ENCODE results near the gene SEC14L6.

SEC14L6 gene

GRCh38 chr22:30531651-30532608, 14.6 kb downstream of the SEC14L6 start:
- ATAC-seq, result no peak

- ATAC-seq, result no peak
Measured at GRCh38 chr22:30526656-30527055, 19.9 kb downstream of the SEC14L6 start.

- no peak for ATAC-seq
Measured at GRCh38 chr22:30523646-30524489, 22.7 kb downstream of the SEC14L6 start.

- ATAC-seq, result no peak
Measured at GRCh38 chr22:30521368-30522156, 25.0 kb downstream of the SEC14L6 start.

- ATAC-seq, result no peak
Measured at GRCh38 chr22:30519842-30520425, 26.6 kb downstream of the SEC14L6 start.

- ATAC-seq, result no peak
Measured at GRCh38 chr22:30516731-30517130, 29.8 kb downstream of the SEC14L6 start.

GRCh38 chr22:30516273-30516672, 30.3 kb downstream of the SEC14L6 start:
- ATAC-seq, result no peak

- ATAC-seq, result no peak
Measured at GRCh38 chr22:30514252-30514651, 32.3 kb downstream of the SEC14L6 start.

GRCh38 chr22:30513462-30513861, 33.1 kb downstream of the SEC14L6 start:
- no peak for ATAC-seq

GRCh38 chr22:30511911-30512310, 34.6 kb downstream of the SEC14L6 start:
- ATAC-seq, result no peak

- ATAC-seq, result no peak
Measured at GRCh38 chr22:30511109-30511508, 35.4 kb downstream of the SEC14L6 start.

- no peak for ATAC-seq
Measured at GRCh38 chr22:30508216-30508615, 38.3 kb downstream of the SEC14L6 start.

- no peak for ATAC-seq
Measured at GRCh38 chr22:30507670-30508069, 38.9 kb downstream of the SEC14L6 start.

GRCh38 chr22:30506507-30506968, 40.0 kb downstream of the SEC14L6 start:
- no peak for ATAC-seq

GRCh38 chr22:30503551-30503950, 43.0 kb downstream of the SEC14L6 start:
- no peak for ATAC-seq

- no peak for ATAC-seq
Measured at GRCh38 chr22:30502911-30503310, 43.6 kb downstream of the SEC14L6 start.

GRCh38 chr22:30502153-30502552, 44.4 kb downstream of the SEC14L6 start:
- no peak for ATAC-seq

GRCh38 chr22:30500628-30501027, 45.9 kb downstream of the SEC14L6 start:
- ATAC-seq, result no peak

- ATAC-seq, result no peak
Measured at GRCh38 chr22:30497466-30498150, 48.9 kb downstream of the SEC14L6 start.

GRCh38 chr22:30495041-30495784, 51.3 kb downstream of the SEC14L6 start:
- no peak for ATAC-seq

- no peak for ATAC-seq
Measured at GRCh38 chr22:30492144-30492543, 54.4 kb downstream of the SEC14L6 start.
